Stimulated activated naive CD4-positive, alpha-beta T cell treated with Interleukin-2 at 50 U/mL for 16 hours (primary cell): ENCODE measurements around the gene DZIP3.
"Not testable (repeated sequence)": the region's sequence is repeated elsewhere in the genome, so short reads cannot be mapped to it uniquely, and the experiment has no call there.

Source experiments
- DNase-seq: peaks from one replicate; lab custom pipeline; 2025; lab: John Stamatoyannopoulos, UW

Gene DZIP3

GRCh38 chr3:108599677-108600409 lies 10.3 kb downstream of the DZIP3 start:
- DNase-seq, result no peak

- peak; percentile 11 for DNase-seq
Observed at GRCh38 chr3:108602249-108602934, 12.9 kb downstream of the DZIP3 start.

- DNase-seq, result no peak
Observed at GRCh38 chr3:108602935-108603294, 13.4 kb downstream of the DZIP3 start.

- no peak for DNase-seq
Observed at GRCh38 chr3:108603691-108604090, 14.2 kb downstream of the DZIP3 start.

GRCh38 chr3:108605028-108605427 lies 15.5 kb downstream of the DZIP3 start:
- DNase-seq, result no peak

- DNase-seq, result no peak
Observed at GRCh38 chr3:108605491-108605890, 16.0 kb downstream of the DZIP3 start.

GRCh38 chr3:108608750-108609149 lies 19.2 kb downstream of the DZIP3 start:
- no peak for DNase-seq

- no peak for DNase-seq
Observed at GRCh38 chr3:108610651-108611050, 21.1 kb downstream of the DZIP3 start.

GRCh38 chr3:108616090-108616489 lies 26.6 kb downstream of the DZIP3 start:
- DNase-seq, result not testable (repeated sequence)

- DNase-seq, result no peak
Observed at GRCh38 chr3:108620250-108620649, 30.7 kb downstream of the DZIP3 start.

GRCh38 chr3:108623504-108623903 lies 34.0 kb downstream of the DZIP3 start:
- no peak for DNase-seq

GRCh38 chr3:108629974-108630373 lies 40.5 kb downstream of the DZIP3 start:
- no peak for DNase-seq

- DNase-seq, result no peak
Observed at GRCh38 chr3:108642526-108642925, 53.0 kb downstream of the DZIP3 start.

- no peak for DNase-seq
Observed at GRCh38 chr3:108645364-108645763, 55.8 kb downstream of the DZIP3 start.

- DNase-seq, result not testable (repeated sequence)
Observed at GRCh38 chr3:108655664-108656063, 66.1 kb downstream of the DZIP3 start.

GRCh38 chr3:108661699-108662098 lies 72.2 kb downstream of the DZIP3 start:
- DNase-seq, result no peak

GRCh38 chr3:108662142-108662738 lies 72.7 kb downstream of the DZIP3 start:
- peak; percentile 5 for DNase-seq

GRCh38 chr3:108664266-108664665 lies 74.7 kb downstream of the DZIP3 start:
- no peak for DNase-seq

- DNase-seq, result no peak
Observed at GRCh38 chr3:108667312-108667711, 77.8 kb downstream of the DZIP3 start.

- no peak for DNase-seq
Observed at GRCh38 chr3:108669208-108669607, 79.7 kb downstream of the DZIP3 start.

GRCh38 chr3:108672701-108673100 lies 83.2 kb downstream of the DZIP3 start:
- no peak for DNase-seq

GRCh38 chr3:108673988-108674661 lies 84.6 kb downstream of the DZIP3 start:
- DNase-seq, result no peak

GRCh38 chr3:108677811-108678210 lies 88.3 kb downstream of the DZIP3 start:
- no peak for DNase-seq
